ENCODE data around the gene RMDN3.

RMDN3 gene

DNA sequence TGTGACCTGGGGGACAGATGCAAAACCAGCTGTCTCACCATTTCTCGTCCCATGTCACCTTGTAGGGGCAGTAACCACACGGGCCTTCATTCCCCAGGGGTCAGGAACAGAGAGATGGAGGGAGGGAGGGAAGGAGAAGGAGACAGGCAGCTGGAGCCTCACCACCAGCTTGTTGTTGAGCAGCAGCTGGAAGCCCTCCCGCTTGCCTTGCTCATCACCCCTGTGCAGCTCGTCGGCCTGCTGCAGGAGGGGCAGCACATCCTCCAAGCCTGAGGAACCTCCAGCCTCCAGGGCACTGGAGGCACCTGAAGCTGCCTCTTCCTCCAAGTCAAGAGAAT is 10.3 kb downstream of the RMDN3 start:
- H3K27ac ChIP-seq (ENCODE audit: low read length): no peak overlapping the region
- no peaks in the 10 kb centered on the region for H3K9me3 ChIP-seq (ENCODE audit: insufficient read depth, low read length, severe bottlenecking)
- H2AFZ ChIP-seq (ENCODE audit: low read depth, low read length): no peak overlapping the region
- H3K36me3 ChIP-seq (ENCODE audit: insufficient read depth, low read length): peaks cover 65% of the 10 kb centered on the region
- TF ChIP-seq, protein P1, sequence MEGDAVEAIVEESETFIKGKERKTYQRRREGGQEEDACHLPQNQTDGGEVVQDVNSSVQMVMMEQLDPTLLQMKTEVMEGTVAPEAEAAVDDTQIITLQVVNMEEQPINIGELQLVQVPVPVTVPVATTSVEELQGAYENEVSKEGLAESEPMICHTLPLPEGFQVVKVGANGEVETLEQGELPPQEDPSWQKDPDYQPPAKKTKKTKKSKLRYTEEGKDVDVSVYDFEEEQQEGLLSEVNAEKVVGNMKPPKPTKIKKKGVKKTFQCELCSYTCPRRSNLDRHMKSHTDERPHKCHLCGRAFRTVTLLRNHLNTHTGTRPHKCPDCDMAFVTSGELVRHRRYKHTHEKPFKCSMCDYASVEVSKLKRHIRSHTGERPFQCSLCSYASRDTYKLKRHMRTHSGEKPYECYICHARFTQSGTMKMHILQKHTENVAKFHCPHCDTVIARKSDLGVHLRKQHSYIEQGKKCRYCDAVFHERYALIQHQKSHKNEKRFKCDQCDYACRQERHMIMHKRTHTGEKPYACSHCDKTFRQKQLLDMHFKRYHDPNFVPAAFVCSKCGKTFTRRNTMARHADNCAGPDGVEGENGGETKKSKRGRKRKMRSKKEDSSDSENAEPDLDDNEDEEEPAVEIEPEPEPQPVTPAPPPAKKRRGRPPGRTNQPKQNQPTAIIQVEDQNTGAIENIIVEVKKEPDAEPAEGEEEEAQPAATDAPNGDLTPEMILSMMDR (IDR thresholded peaks at IDR 0.05; ENCODE audit: borderline replicate concordance, extremely low read depth, low read length, poor library complexity, severe bottlenecking): no peak
- no peak for TF ChIP-seq EZH2 (IDR thresholded peaks at IDR 0.05; ENCODE audit: borderline replicate concordance, low read depth, low read length, severe bottlenecking)
- no peak overlapping the region for H3K4me3 ChIP-seq (ENCODE audit: low read depth in 1 of 2, low read length in 2 of 2)
- DNase-seq: no peak
- no peaks in the 10 kb centered on the region for H3K79me2 ChIP-seq (ENCODE audit: insufficient read depth, low read length)
- no peak for ATAC-seq (ENCODE audit: insufficient read depth, low read depth)
- H3K4me1 ChIP-seq (ENCODE audit: insufficient read depth, low read length): 0 out of 2 replicates have a peak, but pooled peaks cover 2% of the 10 kb centered on the region
- H4K20me1 ChIP-seq (ENCODE audit: insufficient read depth, low read length): peaks cover 11% of the 10 kb centered on the region; the same call in 1 of the 2 replicates
- no peak overlapping the region for H3K9ac ChIP-seq (ENCODE audit: low read depth, low read length)
- H3K4me2 ChIP-seq (ENCODE audit: insufficient read depth, low read length): no peak overlapping the region
- no peaks in the 10 kb centered on the region for H3K27me3 ChIP-seq (ENCODE audit: insufficient read depth, low read length, poor library complexity)

DNA sequence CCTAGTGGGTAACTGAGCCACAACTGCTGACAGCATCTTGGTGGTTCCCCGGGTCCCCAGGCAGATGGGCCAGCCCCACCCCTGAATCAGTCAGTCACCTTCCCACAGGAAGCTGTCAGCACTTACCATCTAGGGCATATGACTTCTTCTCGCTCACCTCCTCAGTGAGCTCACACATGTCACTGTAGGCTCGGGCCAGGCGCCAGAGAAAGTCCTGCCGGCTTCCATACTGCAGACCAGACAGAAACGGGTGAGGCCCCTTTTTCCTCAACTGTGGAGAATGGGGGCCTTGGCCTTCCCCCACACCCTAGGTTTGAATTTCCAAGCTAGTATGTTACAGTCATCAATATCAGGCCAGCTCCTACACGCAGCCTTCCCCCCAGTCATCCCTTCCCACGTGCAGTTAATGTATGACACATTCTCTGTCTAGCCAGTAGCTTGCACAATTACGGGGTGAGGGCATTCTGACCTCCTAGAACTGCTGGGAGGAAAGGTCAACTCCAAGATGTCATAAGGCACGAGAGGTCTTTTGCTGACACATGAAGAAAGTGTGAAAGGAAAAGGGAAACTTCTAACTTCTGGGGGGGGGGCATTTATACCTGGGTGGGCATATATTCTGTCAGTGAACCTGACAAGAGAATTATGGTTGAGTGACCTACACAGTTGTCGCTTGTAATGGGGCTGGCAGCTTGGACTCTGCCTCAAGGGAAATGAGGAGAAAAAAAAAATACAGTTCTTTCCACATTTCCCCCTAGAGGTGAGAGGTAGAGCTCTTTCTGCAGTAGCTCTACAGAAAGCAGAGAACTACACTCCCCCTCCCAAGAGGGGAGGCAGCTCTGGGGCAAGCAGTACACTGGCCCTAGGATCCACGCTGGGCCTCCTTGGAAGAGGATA is 10.9 kb downstream of the RMDN3 start:
- no peaks in the 10 kb centered on the region for H3K27me3 ChIP-seq (ENCODE audit: insufficient read depth, low read length, poor library complexity)
- H3K9ac ChIP-seq (ENCODE audit: low read depth, low read length): no peak overlapping the region
- TF ChIP-seq, protein P1 (IDR thresholded peaks at IDR 0.05; ENCODE audit: borderline replicate concordance, extremely low read depth, low read length, poor library complexity, severe bottlenecking): no peak
- no peak for TF ChIP-seq EZH2 (IDR thresholded peaks at IDR 0.05; ENCODE audit: borderline replicate concordance, low read depth, low read length, severe bottlenecking)
- H3K27ac ChIP-seq (ENCODE audit: low read length): no peak overlapping the region; the same call in 1 of the 2 replicates
- 0 out of 2 replicates have a peak, but pooled peaks cover 2% of the 10 kb centered on the region for H3K4me1 ChIP-seq (ENCODE audit: insufficient read depth, low read length)
- H3K4me2 ChIP-seq (ENCODE audit: insufficient read depth, low read length): no peak overlapping the region
- no peak overlapping the region for H2AFZ ChIP-seq (ENCODE audit: low read depth, low read length)
- no peak overlapping the region for H3K4me3 ChIP-seq (ENCODE audit: low read depth in 1 of 2, low read length in 2 of 2)
- peaks cover 65% of the 10 kb centered on the region for H3K36me3 ChIP-seq (ENCODE audit: insufficient read depth, low read length)
- peak; percentile 41; the same call in 2 of the 3 replicates for ATAC-seq (ENCODE audit: insufficient read depth, low read depth)
- DNase-seq: no peak
- H3K79me2 ChIP-seq (ENCODE audit: insufficient read depth, low read length): no peaks in the 10 kb centered on the region
- peaks cover 12% of the 10 kb centered on the region; the same call in 1 of the 2 replicates for H4K20me1 ChIP-seq (ENCODE audit: insufficient read depth, low read length)
- H3K9me3 ChIP-seq (ENCODE audit: insufficient read depth, low read length, severe bottlenecking): no peaks in the 10 kb centered on the region

DNA sequence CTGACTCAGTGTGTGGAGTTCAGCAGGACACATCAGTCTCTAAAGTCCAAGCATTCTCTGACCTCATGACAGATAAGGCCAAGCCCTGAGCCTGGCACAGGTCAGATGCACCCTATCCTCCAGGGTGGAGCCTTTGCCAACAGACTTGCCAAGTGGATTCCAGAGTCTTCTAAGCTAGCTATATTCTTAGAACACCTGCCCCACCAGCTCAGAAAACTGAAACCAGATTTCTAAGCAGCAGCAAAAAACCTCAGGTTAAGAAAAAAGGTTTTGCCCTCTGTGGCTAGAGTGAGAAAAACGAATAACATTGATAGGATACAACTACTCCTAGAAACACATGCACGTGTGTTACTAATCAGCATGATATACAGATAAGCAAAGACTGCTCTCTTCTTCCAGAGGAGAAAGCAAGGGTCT is 11.6 kb downstream of the RMDN3 start:
- H3K9ac ChIP-seq (ENCODE audit: low read depth, low read length): no peak overlapping the region
- H3K36me3 ChIP-seq (ENCODE audit: insufficient read depth, low read length): peaks cover 70% of the 10 kb centered on the region
- ATAC-seq (ENCODE audit: insufficient read depth, low read depth) (no peak), DNase-seq (no peak)
- H4K20me1 ChIP-seq (ENCODE audit: insufficient read depth, low read length): peaks cover 12% of the 10 kb centered on the region; the same call in 1 of the 2 replicates
- no peak overlapping the region; the same call in 1 of the 2 replicates for H3K27ac ChIP-seq (ENCODE audit: low read length)
- no peak overlapping the region for H2AFZ ChIP-seq (ENCODE audit: low read depth, low read length)
- H3K27me3 ChIP-seq (ENCODE audit: insufficient read depth, low read length, poor library complexity): no peaks in the 10 kb centered on the region
- TF ChIP-seq, protein P1 (IDR thresholded peaks at IDR 0.05; ENCODE audit: borderline replicate concordance, extremely low read depth, low read length, poor library complexity, severe bottlenecking): no peak
- TF ChIP-seq EZH2 (IDR thresholded peaks at IDR 0.05; ENCODE audit: borderline replicate concordance, low read depth, low read length, severe bottlenecking): no peak
- H3K4me2 ChIP-seq (ENCODE audit: insufficient read depth, low read length): no peak overlapping the region
- H3K79me2 ChIP-seq (ENCODE audit: insufficient read depth, low read length): no peaks in the 10 kb centered on the region
- no peaks in the 10 kb centered on the region for H3K9me3 ChIP-seq (ENCODE audit: insufficient read depth, low read length, severe bottlenecking)
- H3K4me3 ChIP-seq (ENCODE audit: low read depth in 1 of 2, low read length in 2 of 2): no peak overlapping the region
- H3K4me1 ChIP-seq (ENCODE audit: insufficient read depth, low read length): 0 out of 2 replicates have a peak, but pooled peaks cover 2% of the 10 kb centered on the region
